Neural progenitor cell (in vitro differentiated cells): Measurements from ENCODE around the gene C1orf122. TPM values are rescaled to one million over a fixed set of nuclear protein-coding genes. Genes with fewer than 3 reads are reported as not detected.
A peak's percentile ranks its signal among the peaks of the same experiment; 100 is the strongest.

Experiments used
- DNase-seq: peaks from one replicate; pipeline ENCODE4 v3.0.0-alpha.2; 2016; ENCODE audit warnings: low spot score
- H2AFZ ChIP-seq: fragments of 200-600 bp; sonication (generic); replicated peaks from 2 replicates; pipeline ENCODE4 v1.6.1; 2016; ENCODE audit warnings: antibody characterized with exemption
- H3F3A ChIP-seq: fragments of 200-600 bp; sonication (generic); 2 replicates; pipeline ENCODE4 v1.6.1; 2016; ENCODE audit warnings: antibody characterized with exemption, low read depth
- H3K27ac ChIP-seq: fragments of 200-600 bp; sonication (generic); 2 replicates; pipeline ENCODE4 v1.5.1; 2016; ENCODE audit warnings: mild to moderate bottlenecking
- H3K27me3 ChIP-seq: fragments of 200-600 bp; sonication (generic); 2 replicates; pipeline ENCODE4 v1.6.1; 2016; ENCODE audit warnings: mild to moderate bottlenecking, moderate library complexity
- H3K36me3 ChIP-seq: fragments of 200-600 bp; sonication (generic); 2 replicates; pipeline ENCODE4 v1.5.1; 2016
- H3K4me1 ChIP-seq: fragments of 200-600 bp; sonication (generic); 2 replicates; pipeline ENCODE4 v1.6.1; 2016; ENCODE audit warnings: mixed run types
- H3K4me2 ChIP-seq: fragments of 200-600 bp; sonication (generic); 2 replicates; pipeline ENCODE4 v1.6.1; 2016
- H3K4me3 ChIP-seq: fragments of 200-600 bp; sonication (generic); 2 replicates; pipeline ENCODE4 v1.5.1; 2016
- H3K79me2 ChIP-seq: fragments of 200-600 bp; sonication (generic); 2 replicates; pipeline ENCODE4 v1.6.1; 2016; ENCODE audit warnings: low read depth
- H3K9ac ChIP-seq: fragments of 200-600 bp; sonication (generic); 2 replicates; pipeline ENCODE4 v1.6.1; 2016
- H3K9me3 ChIP-seq: fragments of 200-600 bp; sonication (generic); 2 replicates; pipeline ENCODE4 v1.5.1; 2016; ENCODE audit warnings: low read depth
- H4K20me1 ChIP-seq: fragments of 200-600 bp; sonication (generic); 2 replicates; pipeline ENCODE4 v1.6.1; 2016; ENCODE audit warnings: low read depth
- H3K27ac Mint-ChIP-seq: 3 replicates; pipeline ENCODE4 v1.8.0; 2021; ENCODE audit warnings: mixed read lengths
- H3K27me3 Mint-ChIP-seq: 2 replicates; pipeline ENCODE4 v1.8.0; 2022; ENCODE audit warnings: low read depth, mild to moderate bottlenecking, inconsistent platforms, moderate library complexity, mixed read lengths; ENCODE audit not compliant: insufficient read depth
- H3K36me3 Mint-ChIP-seq: 3 replicates; pipeline ENCODE4 v1.8.0; 2021; ENCODE audit warnings: mixed read lengths
- H3K4me1 Mint-ChIP-seq: 3 replicates; pipeline ENCODE4 v1.8.0; 2021; ENCODE audit warnings: mixed read lengths
- H3K4me3 Mint-ChIP-seq: 3 replicates; pipeline ENCODE4 v1.8.0; 2021; ENCODE audit warnings: mild to moderate bottlenecking, moderate library complexity, mixed read lengths
- H3K9me3 Mint-ChIP-seq: 3 replicates; pipeline ENCODE4 v1.8.0; 2020; ENCODE audit warnings: mixed read lengths
- EZH2 ChIP-seq: fragments of 200-600 bp; sonication (generic); IDR thresholded peaks from 2 replicates; pipeline ENCODE4 v1.6.1; 2017; ENCODE audit warnings: antibody characterized with exemption, mild to moderate bottlenecking, moderate library complexity
- EZH2phosphoT487 ChIP-seq: fragments of 200-600 bp; sonication (generic); IDR thresholded peaks from 2 replicates; pipeline ENCODE4 v1.6.1; 2017; ENCODE audit warnings: antibody characterized with exemption
- total RNA-seq: library from RNA; depleted of rRNA; stranded (reverse); fragments of >200 nt; gene quantifications from 2 replicates; pipeline ENCODE4 v1.2.3, GENCODE V29; 2015; ENCODE audit warnings: low replicate concordance
- TF ChIP-seq, protein P1 (sequence below): fragments of 200-600 bp; sonication (generic); IDR thresholded peaks from 2 replicates; pipeline ENCODE4 v1.5.1; 2017; ENCODE audit warnings: antibody characterized with exemption, mild to moderate bottlenecking

C1orf122 gene
- total RNA-seq, 1 donor from 2014 or later = 17.7 TPM

DNA sequence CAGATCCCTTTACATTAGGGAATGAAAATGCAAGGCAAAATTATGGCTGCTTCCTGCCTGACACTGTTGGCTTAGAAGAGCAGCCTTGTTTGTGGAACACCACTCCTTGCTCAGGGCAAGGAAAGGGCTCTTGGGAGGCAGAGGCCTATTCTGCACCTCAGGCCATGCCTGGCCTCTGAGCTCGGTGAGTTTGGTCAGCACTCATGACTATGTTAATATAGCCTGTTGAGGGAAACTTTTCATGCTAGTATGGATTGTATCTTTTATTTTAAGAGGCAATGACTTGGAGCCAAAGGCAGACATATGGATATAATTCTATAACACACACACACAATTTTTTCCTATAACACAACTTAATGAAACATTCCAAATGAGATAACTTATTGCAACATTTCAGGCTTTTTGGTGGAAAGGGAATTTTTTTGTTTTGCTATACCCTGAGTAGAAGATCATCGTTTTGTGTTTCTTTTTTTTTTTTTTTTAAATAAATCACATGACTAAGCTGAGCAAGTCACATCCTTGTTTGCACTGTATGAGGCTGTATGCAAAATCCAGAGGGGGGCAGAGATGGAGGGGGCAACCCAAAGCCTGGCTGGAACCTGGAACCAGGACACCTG, 6.0 kb downstream of the C1orf122 start:
- no peak overlapping the region for H3K27ac Mint-ChIP-seq
- peaks cover 8% of the 10 kb centered on the region for H3K27me3 Mint-ChIP-seq
- Histone ChIP-seq H2AFZ (no peak overlapping the region), H3K9me3 (no peaks in the 10 kb centered on the region), H3K36me3 (peaks cover 3% of the 10 kb centered on the region), H3K9ac (no peak overlapping the region), H3K27ac (no peak overlapping the region), H4K20me1 (peaks cover 38% of the 10 kb centered on the region), H3K4me2 (no peak overlapping the region), H3K79me2 (peaks cover 18% of the 10 kb centered on the region), H3F3A (peaks cover 19% of the 10 kb centered on the region), H3K4me3 (no peak overlapping the region), H3K4me1 (peaks cover 9% of the 10 kb centered on the region), H3K27me3 (no peaks in the 10 kb centered on the region)
- no peaks in the 10 kb centered on the region for H3K9me3 Mint-ChIP-seq
- peaks cover 17% of the 10 kb centered on the region for H3K36me3 Mint-ChIP-seq
- no peak for DNase-seq
- no peak for TF ChIP-seq EZH2phosphoT487
- TF ChIP-seq EZH2 = no peak
- TF ChIP-seq, protein P1, sequence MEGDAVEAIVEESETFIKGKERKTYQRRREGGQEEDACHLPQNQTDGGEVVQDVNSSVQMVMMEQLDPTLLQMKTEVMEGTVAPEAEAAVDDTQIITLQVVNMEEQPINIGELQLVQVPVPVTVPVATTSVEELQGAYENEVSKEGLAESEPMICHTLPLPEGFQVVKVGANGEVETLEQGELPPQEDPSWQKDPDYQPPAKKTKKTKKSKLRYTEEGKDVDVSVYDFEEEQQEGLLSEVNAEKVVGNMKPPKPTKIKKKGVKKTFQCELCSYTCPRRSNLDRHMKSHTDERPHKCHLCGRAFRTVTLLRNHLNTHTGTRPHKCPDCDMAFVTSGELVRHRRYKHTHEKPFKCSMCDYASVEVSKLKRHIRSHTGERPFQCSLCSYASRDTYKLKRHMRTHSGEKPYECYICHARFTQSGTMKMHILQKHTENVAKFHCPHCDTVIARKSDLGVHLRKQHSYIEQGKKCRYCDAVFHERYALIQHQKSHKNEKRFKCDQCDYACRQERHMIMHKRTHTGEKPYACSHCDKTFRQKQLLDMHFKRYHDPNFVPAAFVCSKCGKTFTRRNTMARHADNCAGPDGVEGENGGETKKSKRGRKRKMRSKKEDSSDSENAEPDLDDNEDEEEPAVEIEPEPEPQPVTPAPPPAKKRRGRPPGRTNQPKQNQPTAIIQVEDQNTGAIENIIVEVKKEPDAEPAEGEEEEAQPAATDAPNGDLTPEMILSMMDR = no peak
- H3K4me3 Mint-ChIP-seq = no peak overlapping the region
- H3K4me1 Mint-ChIP-seq = peaks cover 21% of the 10 kb centered on the region

DNA sequence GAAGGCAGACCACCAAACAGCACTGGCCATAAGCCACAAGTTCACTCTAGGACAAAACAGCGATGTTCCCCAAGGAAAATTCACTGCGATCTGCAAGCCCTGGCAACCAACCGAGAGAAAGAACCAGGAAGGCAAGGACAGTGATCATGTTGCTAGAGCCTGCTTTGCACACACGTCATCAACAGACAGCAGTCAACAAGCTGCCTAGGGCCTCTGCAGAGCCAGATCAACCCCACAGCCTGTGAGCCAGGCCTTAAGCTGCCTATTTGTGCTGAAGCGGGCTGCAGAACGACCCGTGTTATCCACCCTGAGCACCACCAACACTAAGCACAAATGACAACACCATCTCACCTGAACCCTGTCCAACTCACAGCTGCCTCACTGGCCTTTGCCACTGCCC, 6.7 kb downstream of the C1orf122 start:
- H3K9ac ChIP-seq = no peak overlapping the region
- peaks cover 17% of the 10 kb centered on the region for H3K36me3 Mint-ChIP-seq
- H3K36me3 ChIP-seq = peaks cover 3% of the 10 kb centered on the region
- H3K27me3 ChIP-seq = no peaks in the 10 kb centered on the region
- H4K20me1 ChIP-seq = peaks cover 33% of the 10 kb centered on the region
- H2AFZ ChIP-seq = no peak overlapping the region
- H3K4me3 Mint-ChIP-seq = no peak overlapping the region
- H3K4me3 ChIP-seq = no peak overlapping the region
- H3K79me2 ChIP-seq = peaks cover 17% of the 10 kb centered on the region
- H3K27me3 Mint-ChIP-seq = peaks cover 8% of the 10 kb centered on the region
- no peak overlapping the region for H3K27ac ChIP-seq
- no peaks in the 10 kb centered on the region for H3K9me3 Mint-ChIP-seq
- no peak overlapping the region for H3K4me2 ChIP-seq
- TF ChIP-seq EZH2phosphoT487 = no peak
- TF ChIP-seq EZH2 = no peak
- peaks cover 5% of the 10 kb centered on the region for H3K4me1 ChIP-seq
- peaks cover 13% of the 10 kb centered on the region for H3F3A ChIP-seq
- DNase-seq = no peak
- H3K27ac Mint-ChIP-seq = no peak overlapping the region
- peaks cover 18% of the 10 kb centered on the region for H3K4me1 Mint-ChIP-seq
- H3K9me3 ChIP-seq = no peaks in the 10 kb centered on the region

DNA sequence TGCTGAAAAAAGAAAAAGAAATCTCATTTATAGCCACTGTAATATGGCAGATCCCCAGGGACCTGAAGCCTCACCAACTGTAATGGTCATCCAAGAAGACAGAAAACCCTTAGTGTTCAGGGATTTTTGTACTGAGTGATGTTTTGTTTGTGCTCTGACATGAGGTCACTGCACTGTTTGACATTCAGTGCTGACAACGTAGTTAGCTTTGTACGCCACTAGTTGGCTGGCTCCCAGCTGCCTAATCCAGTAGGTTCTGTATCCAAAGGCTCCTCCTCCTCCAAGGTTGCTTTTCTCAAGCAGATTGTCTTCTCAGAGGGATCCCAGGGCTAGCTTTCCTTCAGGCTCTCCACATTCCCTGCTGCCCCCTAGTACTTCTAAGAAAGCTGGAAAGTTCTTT, 9.9 kb downstream of the C1orf122 start:
- no peaks in the 10 kb centered on the region for H3K9me3 ChIP-seq
- peak; percentile 52 for DNase-seq
- H3K79me2 ChIP-seq = no peaks in the 10 kb centered on the region
- H3K4me2 ChIP-seq = no peak overlapping the region
- peaks cover 3% of the 10 kb centered on the region for H3F3A ChIP-seq
- H3K36me3 ChIP-seq = no peaks in the 10 kb centered on the region
- H2AFZ ChIP-seq = no peak overlapping the region
- H3K27ac ChIP-seq = peak overlapping the region; percentile 29
- no peak overlapping the region for H3K4me3 ChIP-seq
- Mint-ChIP-seq H3K4me3 (no peak overlapping the region), H3K36me3 (peaks cover 30% of the 10 kb centered on the region), H3K4me1 (no peaks in the 10 kb centered on the region), H3K27me3 (peaks cover 9% of the 10 kb centered on the region), H3K27ac (no peak overlapping the region), H3K9me3 (no peaks in the 10 kb centered on the region)
- no peaks in the 10 kb centered on the region for H3K27me3 ChIP-seq
- no peak overlapping the region for H3K9ac ChIP-seq
- H4K20me1 ChIP-seq = peaks cover 13% of the 10 kb centered on the region
- TF ChIP-seq, protein P1 = peak; percentile 24
- no peak for TF ChIP-seq EZH2phosphoT487
- no peaks in the 10 kb centered on the region for H3K4me1 ChIP-seq

DNA sequence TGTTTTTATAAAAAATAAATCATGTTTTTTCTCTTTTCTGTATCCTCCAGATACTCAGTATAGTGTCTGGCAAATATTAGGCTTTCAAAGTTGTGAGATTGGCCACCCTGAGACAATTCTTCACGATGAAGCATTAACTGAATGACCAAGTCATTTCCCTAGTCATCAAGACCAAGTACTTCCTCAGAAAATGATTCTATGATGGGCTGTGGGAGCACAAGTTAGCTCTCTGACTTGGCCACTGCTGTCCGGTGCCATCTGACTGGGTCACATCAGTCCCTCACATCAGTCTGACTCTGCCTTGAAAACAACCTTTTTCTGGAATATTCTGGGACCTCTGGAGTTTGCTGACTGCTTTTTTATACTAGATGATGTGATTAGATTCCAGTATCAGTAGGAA, 13.9 kb downstream of the C1orf122 start:
- no peaks in the 10 kb centered on the region for H3K79me2 ChIP-seq
- H3K4me3 Mint-ChIP-seq = no peak overlapping the region
- H3K27ac Mint-ChIP-seq = no peak overlapping the region
- no peaks in the 10 kb centered on the region for H3K9me3 ChIP-seq
- no peak for DNase-seq
- peaks cover 3% of the 10 kb centered on the region for H3F3A ChIP-seq
- TF ChIP-seq EZH2 (no peak), EZH2phosphoT487 (no peak)
- TF ChIP-seq, protein P1 = no peak
- peaks cover 19% of the 10 kb centered on the region for H3K36me3 Mint-ChIP-seq
- no peak overlapping the region for H3K4me2 ChIP-seq
- peaks cover 9% of the 10 kb centered on the region for H4K20me1 ChIP-seq
- H3K4me1 Mint-ChIP-seq = no peaks in the 10 kb centered on the region
- H3K36me3 ChIP-seq = no peaks in the 10 kb centered on the region
- H3K27ac ChIP-seq = no peak overlapping the region
- H3K4me3 ChIP-seq = no peak overlapping the region
- H3K9ac ChIP-seq = no peak overlapping the region
- no peaks in the 10 kb centered on the region for H3K9me3 Mint-ChIP-seq
- H2AFZ ChIP-seq = no peak overlapping the region
- H3K4me1 ChIP-seq = no peaks in the 10 kb centered on the region
- peaks cover 2% of the 10 kb centered on the region for H3K27me3 Mint-ChIP-seq
- H3K27me3 ChIP-seq = no peaks in the 10 kb centered on the region
